BLaER1 treated with 17β-estradiol and CSF1 and Interleukin-3, amounts not matched to agents 10 nM and 100 nM (cell line): Measurements from ENCODE around the gene METTL24.

Source experiments
- H3K27ac ChIP-seq, 11 experiments: shearing (Covaris generic); formaldehyde crosslinking; 2 replicates each; pipeline ENCODE4 v1.8.1; 2022
- H3K27me3 ChIP-seq, 11 experiments: shearing (Covaris generic); formaldehyde crosslinking; 2 replicates each; pipeline ENCODE4 v1.8.1; 2022
- H3K36me3 ChIP-seq, 11 experiments: shearing (Covaris generic); formaldehyde crosslinking; 2 replicates each; pipeline ENCODE4 v1.8.1; 2022
- H3K4me1 ChIP-seq, 10 experiments: shearing (Covaris generic); formaldehyde crosslinking; 2 replicates each; pipeline ENCODE4 v1.8.1; 2022
- H3K4me2 ChIP-seq, 11 experiments: shearing (Covaris generic); formaldehyde crosslinking; 2 replicates each; pipeline ENCODE4 v1.8.1; 2022
- H3K4me3 ChIP-seq, 10 experiments: shearing (Covaris generic); formaldehyde crosslinking; 2 replicates each; pipeline ENCODE4 v1.8.1; 2022
- H3K9ac ChIP-seq, 11 experiments: shearing (Covaris generic); formaldehyde crosslinking; 2 replicates each; pipeline ENCODE4 v1.8.1; 2022
- H3K9me3 ChIP-seq, 11 experiments: shearing (Covaris generic); formaldehyde crosslinking; replicated peaks in 1 of 11; 2 replicates each; pipeline ENCODE4 v1.8.1; 2022
- H4K20me1 ChIP-seq, 11 experiments: shearing (Covaris generic); formaldehyde crosslinking; 2 replicates each; pipeline ENCODE4 v1.8.1; 2022
- Cebpa-rat ChIP-seq, 11 experiments: shearing (Covaris generic); IDR thresholded peaks; 2 replicates each; pipeline ENCODE4 v1.8.1; 2022

Gene METTL24

GRCh38 chr6:110221738-110222137 is 136.4 kb downstream of the METTL24 start:
- no peak overlapping the region for H3K9ac ChIP-seq
- no peaks in the 10 kb centered on the region for H3K27me3 ChIP-seq
- no peak overlapping the region for H3K4me2 ChIP-seq
- H3K9me3 ChIP-seq = no peaks in the 10 kb centered on the region
- H3K4me3 ChIP-seq = no peak overlapping the region
- TF ChIP-seq Cebpa-rat (IDR thresholded peaks at IDR 0.05) = no peak
- H3K27ac ChIP-seq = no peak overlapping the region
- H3K36me3 ChIP-seq = peaks cover 87 to 100% (median 93%) of the 10 kb centered on the region in 11 experiments
- H4K20me1 ChIP-seq = no peaks in the 10 kb centered on the region
- H3K4me1 ChIP-seq = no peaks in the 10 kb centered on the region

GRCh38 chr6:110217266-110217665 is 140.9 kb downstream of the METTL24 start:
- H3K4me2 ChIP-seq = no peak overlapping the region
- TF ChIP-seq Cebpa-rat (IDR thresholded peaks at IDR 0.05) = no peak

GRCh38 chr6:110216140-110216539 is 142.0 kb downstream of the METTL24 start:
- no peak for TF ChIP-seq Cebpa-rat (IDR thresholded peaks at IDR 0.05)
- Histone ChIP-seq H3K4me3 (no peak overlapping the region), H3K36me3 (peaks cover 88 to 100% (median 100%) of the 10 kb centered on the region in 11 experiments), H4K20me1 (no peaks in the 10 kb centered on the region; a peak in 1 of 22 replicates), H3K27ac (no peak overlapping the region), H3K9me3 (no peaks in the 10 kb centered on the region), H3K4me2 (no peak overlapping the region), H3K4me1 (no peaks in the 10 kb centered on the region), H3K27me3 (no peaks in the 10 kb centered on the region), H3K9ac (no peak overlapping the region)

More at GRCh38 chr6:110217266-110217665, 140.9 kb downstream of the METTL24 start:
- Histone ChIP-seq H3K4me3 (no peak overlapping the region), H3K9ac (no peak overlapping the region), H4K20me1 (no peaks in the 10 kb centered on the region; a peak in 1 of 22 replicates), H3K36me3 (peaks cover 88 to 100% (median 99%) of the 10 kb centered on the region in 11 experiments), H3K27me3 (no peaks in the 10 kb centered on the region), H3K27ac (no peak overlapping the region), H3K9me3 (no peaks in the 10 kb centered on the region), H3K4me1 (no peaks in the 10 kb centered on the region)

- Histone ChIP-seq H3K4me2 (no peak overlapping the region), H3K9me3 (no peaks in the 10 kb centered on the region), H3K27ac (no peak overlapping the region), H3K27me3 (no peaks in the 10 kb centered on the region), H3K36me3 (peaks cover 88 to 100% (median 99%) of the 10 kb centered on the region in 11 experiments), H4K20me1 (peaks cover 0 to 3% (median 0%) of the 10 kb centered on the region in 11 experiments; a peak in 1 of 22 replicates), H3K9ac (no peak overlapping the region), H3K4me1 (no peaks in the 10 kb centered on the region), H3K4me3 (no peak overlapping the region)
- no peak for TF ChIP-seq Cebpa-rat (IDR thresholded peaks at IDR 0.05)
Observed at GRCh38 chr6:110214338-110214737, 143.8 kb downstream of the METTL24 start.

GRCh38 chr6:110211753-110212152 is 146.4 kb downstream of the METTL24 start:
- no peak overlapping the region for H3K9ac ChIP-seq
- no peak for TF ChIP-seq Cebpa-rat (IDR thresholded peaks at IDR 0.05)
- peaks cover 0 to 8% (median 0%) of the 10 kb centered on the region in 11 experiments; a peak in 2 of 22 replicates for H4K20me1 ChIP-seq
- no peak overlapping the region for H3K4me2 ChIP-seq
- no peak overlapping the region for H3K4me3 ChIP-seq
- no peak overlapping the region for H3K27ac ChIP-seq
- H3K4me1 ChIP-seq = no peaks in the 10 kb centered on the region
- no peaks in the 10 kb centered on the region for H3K9me3 ChIP-seq
- H3K27me3 ChIP-seq = no peaks in the 10 kb centered on the region
- H3K36me3 ChIP-seq = peaks cover 88 to 100% (median 98%) of the 10 kb centered on the region in 11 experiments

- TF ChIP-seq Cebpa-rat (IDR thresholded peaks at IDR 0.05) = no peak
- Histone ChIP-seq H3K27ac (no peak overlapping the region), H3K36me3 (peaks cover 52 to 83% (median 65%) of the 10 kb centered on the region in 11 experiments)
Observed at GRCh38 chr6:110207652-110208051, 150.5 kb downstream of the METTL24 start.

GRCh38 chr6:110201151-110201884 is 156.8 kb downstream of the METTL24 start:
- Histone ChIP-seq H3K4me1 (peaks cover 0 to 12% (median 10%) of the 10 kb centered on the region in 10 experiments; a peak in 14 of 20 replicates), H3K4me3 (no peak overlapping the region), H3K27me3 (no peaks in the 10 kb centered on the region), H3K9me3 (peaks cover 0 to 8% (median 0%) of the 10 kb centered on the region in 11 experiments; a peak in 3 of 22 replicates), H3K36me3 (peaks cover 17 to 52% (median 29%) of the 10 kb centered on the region in 11 experiments), H4K20me1 (peaks cover 0 to 70% (median 5%) of the 10 kb centered on the region in 11 experiments; a peak in 7 of 22 replicates), H3K4me2 (no peak overlapping the region), H3K27ac (no peak overlapping the region), H3K9ac (no peak overlapping the region)
- no peak for TF ChIP-seq Cebpa-rat (IDR thresholded peaks at IDR 0.05)

More at GRCh38 chr6:110207652-110208051, 150.5 kb downstream of the METTL24 start:
- H3K9ac ChIP-seq = no peak overlapping the region
- no peaks in the 10 kb centered on the region for H3K9me3 ChIP-seq
- H3K4me3 ChIP-seq = no peak overlapping the region
- H3K4me1 ChIP-seq = peaks cover 0 to 12% (median 10%) of the 10 kb centered on the region in 10 experiments; a peak in 14 of 20 replicates
- peaks cover 0 to 23% (median 0%) of the 10 kb centered on the region in 11 experiments; a peak in 2 of 22 replicates for H4K20me1 ChIP-seq
- H3K4me2 ChIP-seq = no peak overlapping the region
- no peaks in the 10 kb centered on the region for H3K27me3 ChIP-seq

- Histone ChIP-seq H3K9ac (no peak overlapping the region), H4K20me1 (peaks cover 0 to 86% (median 5%) of the 10 kb centered on the region in 11 experiments; a peak in 7 of 22 replicates), H3K27ac (no peak overlapping the region), H3K4me1 (no peaks in the 10 kb centered on the region), H3K4me2 (no peak overlapping the region), H3K9me3 (peaks cover 0 to 8% (median 0%) of the 10 kb centered on the region in 11 experiments; a peak in 3 of 22 replicates), H3K27me3 (no peaks in the 10 kb centered on the region), H3K36me3 (peaks cover 35 to 68% (median 48%) of the 10 kb centered on the region in 11 experiments), H3K4me3 (no peak overlapping the region)
- TF ChIP-seq Cebpa-rat (IDR thresholded peaks at IDR 0.05) = no peak
Observed at GRCh38 chr6:110198561-110198960, 159.6 kb downstream of the METTL24 start.

- Histone ChIP-seq H3K36me3 (peaks cover 32 to 67% (median 48%) of the 10 kb centered on the region in 11 experiments), H3K4me2 (no peak overlapping the region), H3K27ac (no peak overlapping the region), H4K20me1 (peaks cover 3 to 84% (median 11%) of the 10 kb centered on the region in 11 experiments; a peak in 14 of 22 replicates), H3K27me3 (no peaks in the 10 kb centered on the region), H3K4me3 (no peak overlapping the region), H3K9me3 (peaks cover 0 to 8% (median 0%) of the 10 kb centered on the region in 11 experiments; a peak in 3 of 22 replicates), H3K9ac (no peak overlapping the region), H3K4me1 (0 out of 20 replicates have a peak, but pooled peaks cover 0 to 1% (median 0%) of the 10 kb centered on the region in 10 experiments)
- TF ChIP-seq Cebpa-rat (IDR thresholded peaks at IDR 0.05) = no peak
Observed at GRCh38 chr6:110196874-110197273, 161.3 kb downstream of the METTL24 start.
